HepG2 (cell line): ENCODE results near the gene SYCP2.

ENCODE experiments used
- RCOR2 ChIP-seq: IDR thresholded peaks from 2 replicates; pipeline ENCODE4 v1.6.1; 2016; ENCODE audit warnings: missing biosample characterization, missing genetic modification reagents
- SSRP1 ChIP-seq: IDR thresholded peaks from 2 replicates; pipeline ENCODE4 v1.6.1; 2016; ENCODE audit warnings: control low read depth

GRCh38 chr20:59933296-59933848 is at the start of gene SYCP2:
- TF ChIP-seq RCOR2 (no peak), SSRP1 (CRISPR knock-in tag) (no peak)
